ENCODE data around the gene GAS7. TPM values are rescaled to one million over a fixed set of nuclear protein-coding genes. Genes with fewer than 3 reads are reported as not detected.

Gene GAS7
- total and polyA plus RNA-seq, 10 of the 15 experiments (the other 5 are each of a cell fraction or from before 2014, with no cell fraction given): 2.3 to 53.4 (median 24.0) TPM

- Histone ChIP-seq H3K27ac (ENCODE audit: control insufficient read depth, insufficient read depth) (no peak overlapping the region), H3K79me2 (ENCODE audit: control insufficient read depth, insufficient read depth, low read length) (no peaks in the 10 kb centered on the region), H3K4me3 (no peak overlapping the region), H3K27me3 (replicated peaks in 1 of 2; ENCODE audit: control insufficient read depth in 2 of 2, insufficient read depth in 2 of 2, low read length in 1 of 2) (no peaks in the 10 kb centered on the region), H3K9ac (ENCODE audit: control insufficient read depth, insufficient read depth, low read length) (no peak overlapping the region), H2AFZ (ENCODE audit: control insufficient read depth, low read depth, low read length) (no peak overlapping the region), H3K4me1 (ENCODE audit: control insufficient read depth, insufficient read depth, low read length) (no peaks in the 10 kb centered on the region), H3K9me3 (replicated peaks; ENCODE audit: control insufficient read depth, insufficient read depth, low read length) (peaks cover 2% of the 10 kb centered on the region; the same call in 1 of the 3 replicates), H3K4me2 (ENCODE audit: control insufficient read depth, insufficient read depth) (no peak overlapping the region), H4K20me1 (ENCODE audit: control insufficient read depth, insufficient read depth) (no peaks in the 10 kb centered on the region), H3K36me3 (ENCODE audit: control insufficient read depth in 2 of 2, insufficient read depth in 2 of 2, low read length in 1 of 2) (no peaks in the 10 kb centered on the region; a peak in 1 of 4 replicates)
- intact Hi-C loops (cut with micrococcal nuclease; ENCODE audit: unreplicated experiment) (no loop called here), in situ Hi-C loops (cut with MboI) (no loop called here)
- WGBS (ENCODE audit: insufficient coverage, insufficient replicate concordance, low lambda C conversion rate, missing lambda C conversion rate): 72% methylated on average over 13 of the region's 13 CpGs
- no peak for FAIRE-seq
- RAD21 ChIA-PET (ENCODE audit: unreplicated experiment): no interaction called here
- ATAC-seq: no peak
- CTCF ChIA-PET: interaction anchor here (1.1 kb wide), 1 partner anchor 12 kb away, joined by 4 read pairs; no protein-coding TSS in a partner anchor
- SMC1A ChIA-PET (ENCODE audit: uncharacterized antibody, unreplicated experiment): no interaction called here
- POLR2A ChIA-PET: no interaction called here
- no TSS peak for BruUV-seq (replicated peaks)
- DNase-seq (ENCODE audit: low read depth, low spot score): no peak
- TF ChIP-seq SRF (IDR thresholded peaks at IDR 0.05; ENCODE audit: low read depth in 2 of 2, low read length in 2 of 2) (no peak), SUZ12 (IDR thresholded peaks at IDR 0.05; ENCODE audit: unreplicated experiment) (no peak), ZNF592 (IDR thresholded peaks at IDR 0.05) (no peak), BMI1 (IDR thresholded peaks at IDR 0.05; ENCODE audit: borderline replicate concordance) (no peak), GATAD2B (conservative IDR thresholded peaks at IDR 0.05; ENCODE audit: low read depth) (no peak), GABPA (IDR thresholded peaks at IDR 0.05; ENCODE audit: low read depth) (no peak), RELA (IDR thresholded peaks at IDR 0.05; ENCODE audit: borderline replicate concordance, partially characterized antibody) (no peak), ZNF24 (IDR thresholded peaks at IDR 0.05) (no peak), SIN3A (IDR thresholded peaks at IDR 0.05; ENCODE audit: low read depth, low read length) (no peak), ASH2L (IDR thresholded peaks at IDR 0.05; ENCODE audit: borderline replicate concordance, low read depth) (no peak), CREM (IDR thresholded peaks at IDR 0.05; ENCODE audit: low read depth) (no peak), ZNF687 (IDR thresholded peaks at IDR 0.05) (no peak), JUNB (IDR thresholded peaks at IDR 0.05) (no peak), SUPT20H (IDR thresholded peaks at IDR 0.05; ENCODE audit: borderline replicate concordance, control insufficient read depth, low read depth, low read length) (no peak), RAD21 (IDR thresholded peaks at IDR 0.05; ENCODE audit: insufficient read depth, low read depth, low read length) (no peak), MEF2B (IDR thresholded peaks at IDR 0.05; ENCODE audit: partially characterized antibody, poor library complexity, severe bottlenecking) (no peak), FOS (IDR thresholded peaks at IDR 0.05; ENCODE audit: borderline replicate concordance, extremely low read depth, insufficient read length) (no peak)
These were observed 257.1 kb downstream of the GAS7 start for GRCh38 chr17:9941305-9941704.
